ENCODE data around the gene MDFIC. TPM values are rescaled to one million over a fixed set of nuclear protein-coding genes. Genes with fewer than 3 reads are reported as not detected.
A peak's percentile ranks its signal among the peaks of the same experiment; 100 is the strongest.

Gene MDFIC
- total RNA-seq, 4 donors from 2014 or later: 46.7 to 176 (median 79.2) TPM

- ATAC-seq (ENCODE audit: low FRiP score): no peak
- DNase-seq (ENCODE audit: low spot score): no peak
- TF ChIP-seq, protein P1, sequence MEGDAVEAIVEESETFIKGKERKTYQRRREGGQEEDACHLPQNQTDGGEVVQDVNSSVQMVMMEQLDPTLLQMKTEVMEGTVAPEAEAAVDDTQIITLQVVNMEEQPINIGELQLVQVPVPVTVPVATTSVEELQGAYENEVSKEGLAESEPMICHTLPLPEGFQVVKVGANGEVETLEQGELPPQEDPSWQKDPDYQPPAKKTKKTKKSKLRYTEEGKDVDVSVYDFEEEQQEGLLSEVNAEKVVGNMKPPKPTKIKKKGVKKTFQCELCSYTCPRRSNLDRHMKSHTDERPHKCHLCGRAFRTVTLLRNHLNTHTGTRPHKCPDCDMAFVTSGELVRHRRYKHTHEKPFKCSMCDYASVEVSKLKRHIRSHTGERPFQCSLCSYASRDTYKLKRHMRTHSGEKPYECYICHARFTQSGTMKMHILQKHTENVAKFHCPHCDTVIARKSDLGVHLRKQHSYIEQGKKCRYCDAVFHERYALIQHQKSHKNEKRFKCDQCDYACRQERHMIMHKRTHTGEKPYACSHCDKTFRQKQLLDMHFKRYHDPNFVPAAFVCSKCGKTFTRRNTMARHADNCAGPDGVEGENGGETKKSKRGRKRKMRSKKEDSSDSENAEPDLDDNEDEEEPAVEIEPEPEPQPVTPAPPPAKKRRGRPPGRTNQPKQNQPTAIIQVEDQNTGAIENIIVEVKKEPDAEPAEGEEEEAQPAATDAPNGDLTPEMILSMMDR (IDR thresholded peaks at IDR 0.05): no peak
These were observed 75.9 kb downstream of the MDFIC start for GRCh38 chr7:114997487-114998404.

- DNase-seq (ENCODE audit: low spot score) (no peak), ATAC-seq (ENCODE audit: low FRiP score) (no peak)
- TF ChIP-seq, protein P1 (IDR thresholded peaks at IDR 0.05): no peak
These were observed 82.2 kb downstream of the MDFIC start for GRCh38 chr7:115004121-115004520.

DNA sequence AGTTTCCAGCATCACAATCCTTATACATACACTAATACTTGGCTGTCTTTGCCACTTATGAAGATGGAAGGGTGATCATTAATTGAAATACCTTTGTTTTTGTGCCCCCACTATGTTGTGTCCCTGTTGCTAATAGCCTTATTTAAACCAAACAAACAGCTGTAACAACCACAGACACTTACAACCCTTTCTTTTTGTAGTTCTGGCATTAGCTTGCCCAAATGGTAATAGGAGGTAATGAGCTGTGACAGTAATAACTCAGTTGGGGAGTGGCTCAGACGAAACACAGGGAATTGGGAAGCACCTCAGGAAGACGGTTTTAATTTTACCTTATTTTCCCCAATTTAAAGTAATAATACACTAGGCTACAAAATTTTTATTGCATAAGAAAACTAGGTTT is 83.4 kb downstream of the MDFIC start:
- no peak for ATAC-seq (ENCODE audit: low FRiP score)
- DNase-seq (ENCODE audit: low spot score): no peak
- TF ChIP-seq, protein P1 (IDR thresholded peaks at IDR 0.05): no peak

GRCh38 chr7:115005953-115006352 is 84.1 kb downstream of the MDFIC start:
- DNase-seq (ENCODE audit: low spot score) (no peak), ATAC-seq (ENCODE audit: low FRiP score) (no peak)
- TF ChIP-seq, protein P1 (IDR thresholded peaks at IDR 0.05): no peak

DNA sequence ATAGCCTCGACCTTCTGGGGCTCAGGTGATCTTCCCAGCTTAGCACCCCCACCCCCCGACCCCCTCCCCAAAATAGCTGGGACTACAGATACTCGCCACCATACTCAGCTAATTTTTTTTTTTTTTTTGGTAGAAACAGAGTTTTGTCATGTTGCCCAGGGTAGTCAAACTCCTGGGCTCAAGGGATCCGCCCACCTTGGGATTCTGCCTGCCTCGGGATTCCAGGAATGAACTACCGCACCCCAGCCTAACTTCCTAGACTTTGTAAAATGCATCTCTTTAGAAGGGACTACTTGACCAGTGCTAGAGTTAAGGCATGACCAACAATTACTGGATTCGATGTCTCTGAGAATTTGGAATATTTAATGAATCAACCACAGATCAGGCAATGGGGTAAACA is 85.9 kb downstream of the MDFIC start:
- TF ChIP-seq, protein P1 (IDR thresholded peaks at IDR 0.05): no peak
- peak; percentile 24 for ATAC-seq (ENCODE audit: low FRiP score)
- no peak for DNase-seq (ENCODE audit: low spot score)

DNA sequence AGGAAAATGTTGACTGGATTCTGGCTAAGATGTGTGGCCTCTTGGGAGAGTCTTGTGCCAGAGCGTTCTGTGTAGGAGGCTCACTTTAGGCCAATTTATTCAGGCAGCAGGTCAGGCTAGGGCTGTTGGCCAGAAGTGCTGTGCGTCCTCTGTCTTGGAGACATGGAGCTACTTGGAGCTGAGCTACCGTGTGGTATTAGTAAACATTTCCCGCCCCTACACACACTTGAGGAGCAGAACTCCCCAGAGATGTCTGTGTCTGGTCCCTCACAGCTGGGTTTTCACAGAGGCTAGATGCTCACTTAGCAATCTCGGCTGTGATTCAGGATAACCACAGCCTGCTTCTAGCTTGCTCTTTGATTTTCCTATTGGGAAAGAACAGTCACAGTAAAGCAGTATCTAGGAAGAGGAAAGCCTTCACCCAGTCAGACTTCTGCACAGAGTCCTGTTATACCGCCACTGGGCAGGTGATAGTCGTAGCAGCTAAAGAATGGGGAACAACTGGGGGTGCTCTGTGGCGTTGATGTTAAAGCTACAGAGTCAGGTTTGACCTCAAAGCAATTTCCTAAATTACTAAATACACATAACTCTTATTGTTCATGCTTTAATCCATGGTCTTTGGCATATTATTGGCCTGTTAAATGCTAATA is 86.7 kb downstream of the MDFIC start:
- no peak for DNase-seq (ENCODE audit: low spot score)
- TF ChIP-seq, protein P1 (IDR thresholded peaks at IDR 0.05): no peak
- peak; percentile 75 for ATAC-seq (ENCODE audit: low FRiP score)

All from omental fat pad (tissue), 4 donors.